Panc1 (cell line): ENCODE results near the gene DHX34.
"Not testable (repeated sequence)": the region's sequence is repeated elsewhere in the genome, so short reads cannot be mapped to it uniquely, and the experiment has no call there.

ENCODE experiments used
- CTCF ChIP-seq: fragments of 450-650 bp; IDR thresholded peaks from 2 replicates; pipeline ENCODE4 v1.5.1; 2017; ENCODE audit warnings: mild to moderate bottlenecking
- POLR2AphosphoS5 ChIP-seq: IDR thresholded peaks from 2 replicates; pipeline ENCODE4 v1.6.1; 2012; ENCODE audit warnings: mild to moderate bottlenecking, low read depth, low read length, moderate library complexity
- REST ChIP-seq, 2 experiments: IDR thresholded peaks; 2 replicates each; pipeline ENCODE4 v1.6.1; 2011 to 2012; ENCODE audit warnings: low read depth in 2 of 2, control low read depth in 1 of 2, low read length in 1 of 2, mild to moderate bottlenecking in 1 of 2, moderate library complexity in 1 of 2; ENCODE audit not compliant: insufficient read depth in 1 of 2
- SIN3A ChIP-seq: IDR thresholded peaks from 2 replicates; pipeline ENCODE4 v1.6.1; 2012; ENCODE audit warnings: low read depth, mild to moderate bottlenecking, low read length, moderate library complexity, borderline replicate concordance; ENCODE audit not compliant: insufficient read depth
- TCF7L2 ChIP-seq: IDR thresholded peaks from 2 replicates; pipeline ENCODE4 v1.6.1; 2011; ENCODE audit warnings: mild to moderate bottlenecking, low read depth, low read length, inconsistent platforms

GRCh38 chr19:47346024-47346423 is 3.1 kb upstream of the DHX34 start:
- not testable (repeated sequence) for TF ChIP-seq CTCF; POLR2AphosphoS5; TCF7L2; REST (IDR thresholded peaks at IDR 0.05; ENCODE audit: insufficient read depth in 1 of 2, low read depth in 2 of 2, low read length in 1 of 2); SIN3A
